C4-2B (cell line): ENCODE results near the gene SLC6A19.

Experiments used
- CTCF ChIP-seq: fragments of 450-650 bp; conservative IDR thresholded peaks from 2 replicates; pipeline ENCODE4 v1.5.1; 2017; ENCODE audit warnings: mild to moderate bottlenecking
- ZFX ChIP-seq: fragments of 450-650 bp; IDR thresholded peaks from 2 replicates; pipeline ENCODE4 v1.6.1; 2017

GRCh38 chr5:1218351-1219080 is 17.1 kb downstream of the SLC6A19 start:
- TF ChIP-seq CTCF (no peak), ZFX (no peak)
